GM18873 (cell line): ENCODE data around the gene ATG3.
"Not testable (repeated sequence)": the region's sequence is repeated elsewhere in the genome, so short reads cannot be mapped to it uniquely, and the experiment has no call there.

Source experiments
- ATAC-seq: cut with Tn5 transposase; IDR thresholded peaks from one replicate; pipeline ENCODE4 v1.9.1; 2021; ENCODE audit warnings: mild to moderate bottlenecking, moderate library complexity, moderate number of reproducible peaks; ENCODE audit not compliant: unreplicated experiment, low FRiP score

The ATG3 gene

DNA sequence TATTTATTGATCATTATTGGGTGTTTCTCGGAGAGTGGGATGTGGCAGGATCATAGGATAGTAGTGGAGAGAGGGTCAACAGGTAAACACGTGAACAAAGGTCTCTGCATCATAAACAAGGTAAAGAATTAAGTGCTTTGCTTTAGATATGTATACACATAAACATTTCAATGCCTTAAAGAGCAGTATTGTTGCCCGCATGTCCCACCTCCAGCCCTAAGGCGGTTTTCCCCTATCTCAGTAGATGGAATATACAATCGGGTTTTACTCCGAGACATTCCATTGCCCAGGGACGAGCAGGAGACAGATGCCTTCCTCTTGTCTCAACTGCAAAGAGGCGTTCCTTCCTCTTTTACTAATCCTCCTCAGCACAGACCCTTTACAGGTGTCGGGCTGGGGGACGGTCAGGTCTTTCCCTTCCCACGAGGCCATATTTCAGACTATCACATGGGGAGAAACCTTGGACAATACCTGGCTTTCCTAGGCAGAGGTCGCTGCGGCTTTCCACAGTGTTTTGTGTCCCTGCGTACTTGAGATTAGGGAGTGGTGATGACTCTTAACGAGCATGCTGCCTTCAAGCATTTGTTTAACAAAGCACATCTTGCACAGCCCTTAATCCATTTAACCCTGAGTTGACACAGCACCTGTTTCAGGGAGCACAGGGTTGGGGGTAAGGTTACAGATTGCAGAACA, 2.6 kb upstream of the ATG3 start:
- not testable (repeated sequence) for ATAC-seq

DNA sequence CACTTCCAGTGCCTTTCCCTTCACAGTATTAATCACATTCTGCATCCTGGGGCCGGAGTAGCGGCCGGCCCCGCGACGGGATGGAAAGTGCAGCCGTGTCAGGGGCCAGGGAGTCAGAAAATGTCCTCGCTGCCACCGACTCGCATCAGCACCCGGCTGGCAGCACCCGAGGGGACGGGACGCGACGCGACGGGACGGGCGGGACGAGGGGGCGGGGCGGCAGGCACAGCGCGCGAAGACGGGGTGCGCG, 353 bp downstream of the ATG3 start:
- peak; percentile 37 for ATAC-seq

DNA sequence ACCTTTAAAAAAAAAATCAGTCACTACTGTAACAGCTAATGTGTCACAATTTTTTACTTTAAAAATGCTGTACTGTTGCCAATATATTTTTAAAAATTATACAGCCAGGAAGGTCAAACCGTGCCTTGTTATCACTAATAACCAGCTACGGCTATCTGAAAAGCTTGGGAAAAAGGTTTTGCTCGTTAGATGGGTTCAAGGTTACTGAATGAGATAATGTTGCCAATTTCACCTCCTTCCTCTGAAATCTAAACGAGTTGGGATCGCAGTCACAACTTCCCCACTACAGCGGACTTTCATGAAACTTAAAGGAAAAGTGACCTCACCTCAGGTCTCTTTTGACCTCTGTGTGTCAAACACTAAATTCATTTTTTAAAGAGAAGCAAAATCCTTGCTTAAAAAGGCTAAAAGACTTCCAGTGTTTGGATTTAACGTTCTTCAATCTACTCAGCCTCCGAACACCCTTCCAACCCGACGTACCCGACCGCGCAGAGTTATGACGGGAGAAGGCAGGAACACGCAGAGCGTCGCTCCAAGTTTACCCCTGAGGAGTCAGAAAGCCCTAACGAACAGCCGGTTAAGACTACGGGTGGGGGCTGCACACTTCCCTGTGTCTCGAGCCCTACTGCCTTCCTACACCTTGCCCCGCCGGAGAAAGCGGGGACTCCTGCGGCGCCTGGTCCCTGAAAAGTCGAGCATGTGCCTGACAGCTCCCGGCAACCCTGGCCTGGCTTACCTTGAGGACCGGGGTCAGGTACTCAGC, 860 bp downstream of the ATG3 start:
- ATAC-seq, result peak; percentile 17

DNA sequence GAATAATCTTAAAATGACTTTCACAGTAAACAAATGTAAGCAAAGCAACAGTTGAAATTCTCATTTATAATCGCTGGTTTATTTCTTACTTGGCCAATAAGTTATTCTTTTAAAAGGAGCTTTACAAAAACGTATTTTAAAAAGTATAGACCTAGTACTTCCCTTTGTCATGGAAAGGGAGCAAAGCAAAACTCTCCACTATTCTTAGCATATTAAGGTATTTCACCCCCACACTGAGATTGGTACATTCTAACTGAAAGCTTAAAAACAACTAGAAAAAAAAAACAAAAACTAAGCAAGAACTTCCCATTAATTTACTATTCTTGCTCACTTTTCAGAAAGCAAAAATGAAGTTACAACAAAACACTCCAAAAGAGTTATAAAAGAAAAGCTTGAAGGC, 1.5 kb downstream of the ATG3 start:
- no peak for ATAC-seq

DNA sequence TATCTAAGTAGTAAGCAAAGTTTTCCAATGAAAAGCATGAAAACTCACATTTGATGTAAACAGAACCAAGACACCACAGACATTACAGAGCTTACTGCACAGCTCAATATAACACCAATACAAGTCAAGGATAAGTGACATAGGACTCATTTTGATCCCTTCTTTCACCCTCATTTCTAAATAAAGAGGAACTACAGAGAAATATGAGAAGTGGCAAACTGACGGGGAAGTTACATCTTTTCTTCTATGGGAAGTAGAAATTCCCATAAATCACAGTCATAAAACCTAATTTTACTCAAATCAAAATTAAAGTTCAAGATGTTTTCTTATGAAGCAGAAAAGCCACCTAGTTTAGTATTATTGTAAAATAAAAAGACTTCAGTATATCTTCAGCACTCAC, 3.8 kb downstream of the ATG3 start:
- ATAC-seq, result no peak

DNA sequence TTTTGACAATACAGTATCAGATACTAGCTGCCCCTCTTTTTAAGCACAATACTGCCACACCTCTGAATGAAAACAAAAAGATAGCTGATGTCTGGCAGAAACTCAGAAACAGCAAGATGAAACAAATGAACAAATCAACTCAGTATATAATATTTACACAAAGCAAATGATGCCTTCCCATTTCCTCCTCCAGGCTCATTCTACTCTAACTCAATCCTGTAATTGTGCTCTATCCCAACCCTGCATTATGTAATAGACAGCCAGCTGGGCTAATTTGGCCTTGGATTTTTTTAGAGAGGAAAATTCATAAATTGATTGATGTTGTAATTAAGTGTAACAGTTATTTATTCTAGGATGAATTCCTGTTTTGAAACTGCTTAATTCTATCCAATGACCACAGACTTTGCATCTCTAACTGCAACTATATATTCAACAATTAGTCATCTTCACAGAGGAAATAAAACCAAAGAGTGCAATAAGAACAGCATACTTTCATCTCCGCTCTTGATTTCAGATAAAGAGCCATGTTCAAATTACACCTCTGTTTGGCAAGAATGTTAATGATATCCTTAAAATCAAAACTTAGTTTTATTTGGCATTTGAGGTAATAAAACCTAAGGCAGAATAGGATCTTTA, 6.1 kb downstream of the ATG3 start:
- ATAC-seq, result no peak

GRCh38 chr3:112550859-112551258, 10.9 kb downstream of the ATG3 start:
- no peak for ATAC-seq

GRCh38 chr3:112546216-112546759, 15.5 kb downstream of the ATG3 start:
- ATAC-seq, result no peak

DNA sequence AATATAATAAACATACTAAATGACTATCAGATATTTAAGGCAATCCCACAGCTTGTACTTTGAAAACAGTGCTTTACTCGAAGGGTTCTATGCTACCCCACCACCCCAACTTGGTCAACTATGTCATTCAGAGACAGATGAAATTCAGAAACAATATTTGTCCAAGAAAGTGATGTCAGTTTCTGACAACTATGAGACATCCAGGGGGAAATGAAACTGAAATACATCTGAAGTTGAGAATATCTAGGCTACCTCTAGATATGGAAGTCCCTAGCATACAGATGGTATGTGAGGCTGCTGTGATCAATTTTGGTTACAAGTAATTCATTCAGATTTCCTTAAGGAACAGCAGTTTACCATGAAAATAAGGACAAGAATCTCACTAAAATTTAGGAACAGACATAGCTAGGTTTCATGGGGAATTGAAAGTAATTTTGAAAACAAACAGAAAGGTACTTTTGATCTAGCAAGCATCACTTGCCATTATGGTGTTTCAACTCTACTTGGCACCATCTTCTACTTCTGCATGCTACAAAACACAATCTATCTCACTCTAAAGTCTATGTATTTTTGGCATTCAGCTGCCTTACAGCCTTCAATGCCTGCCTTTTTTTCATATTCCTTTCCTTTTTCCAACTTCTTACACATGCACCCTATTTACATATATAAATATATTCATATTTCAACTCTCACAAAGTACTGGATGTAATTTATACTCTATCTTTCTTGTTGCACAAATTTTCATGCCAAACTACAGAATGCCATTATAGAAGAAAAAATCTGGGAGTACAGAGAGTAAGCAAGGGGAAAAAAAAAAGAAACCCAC, 21.7 kb downstream of the ATG3 start:
- ATAC-seq, result peak; percentile 81

DNA sequence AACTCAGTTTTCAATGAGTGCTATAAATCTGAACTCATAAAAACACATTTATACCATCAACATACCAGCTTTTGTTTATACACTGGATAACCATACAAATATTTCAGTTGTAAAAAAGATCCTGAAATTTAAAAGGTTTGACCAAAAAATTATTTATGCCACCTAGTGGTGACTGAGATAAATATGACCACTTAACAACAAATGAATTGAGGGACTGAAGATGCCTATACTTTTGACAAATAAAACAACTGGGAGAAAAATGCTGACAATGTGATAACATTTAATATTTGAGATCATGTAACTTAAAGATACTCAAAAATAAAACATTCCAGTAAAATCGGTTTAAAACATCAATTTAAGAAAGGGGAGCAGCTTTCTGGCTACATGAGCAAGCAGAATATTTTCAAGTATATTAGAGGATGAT, 30.4 kb downstream of the ATG3 start:
- no peak for ATAC-seq

DNA sequence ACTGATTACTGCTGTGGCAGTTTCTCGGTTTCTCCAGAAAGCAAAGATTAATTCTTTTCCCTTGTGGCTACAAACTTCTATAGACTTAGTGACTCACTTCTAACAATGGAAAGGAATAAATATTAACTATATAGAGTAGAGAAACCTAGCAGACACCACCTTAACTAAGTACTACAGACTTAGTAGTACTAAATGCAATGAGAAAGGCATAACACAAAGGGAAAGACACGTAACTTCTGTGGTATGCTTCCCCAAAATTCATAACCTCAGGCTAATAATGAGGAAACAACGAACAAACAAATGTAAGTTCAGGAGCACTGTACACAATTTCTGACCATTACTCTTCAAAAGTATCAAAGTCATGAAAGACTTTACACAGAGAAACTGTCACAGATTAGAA, 31.2 kb downstream of the ATG3 start:
- no peak for ATAC-seq

DNA sequence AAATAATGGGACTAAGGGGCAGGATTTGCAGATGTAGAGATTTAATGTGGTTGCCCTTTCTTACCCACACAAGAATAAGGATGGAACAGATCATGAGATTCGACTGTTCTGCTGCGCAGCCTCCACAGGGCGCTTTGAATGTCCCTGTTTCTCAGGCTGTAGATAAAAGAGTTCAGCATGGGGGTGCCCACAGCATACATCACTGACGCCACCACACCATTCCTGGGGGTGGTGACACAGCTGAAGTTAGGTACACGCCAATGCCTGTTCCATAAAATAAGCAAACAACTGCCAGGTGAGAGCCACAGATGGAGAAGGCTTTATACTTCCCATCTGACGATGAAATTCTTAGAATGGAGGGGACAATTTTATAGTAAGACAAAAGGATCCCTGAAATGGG, 37.6 kb downstream of the ATG3 start:
- not testable (repeated sequence) for ATAC-seq

DNA sequence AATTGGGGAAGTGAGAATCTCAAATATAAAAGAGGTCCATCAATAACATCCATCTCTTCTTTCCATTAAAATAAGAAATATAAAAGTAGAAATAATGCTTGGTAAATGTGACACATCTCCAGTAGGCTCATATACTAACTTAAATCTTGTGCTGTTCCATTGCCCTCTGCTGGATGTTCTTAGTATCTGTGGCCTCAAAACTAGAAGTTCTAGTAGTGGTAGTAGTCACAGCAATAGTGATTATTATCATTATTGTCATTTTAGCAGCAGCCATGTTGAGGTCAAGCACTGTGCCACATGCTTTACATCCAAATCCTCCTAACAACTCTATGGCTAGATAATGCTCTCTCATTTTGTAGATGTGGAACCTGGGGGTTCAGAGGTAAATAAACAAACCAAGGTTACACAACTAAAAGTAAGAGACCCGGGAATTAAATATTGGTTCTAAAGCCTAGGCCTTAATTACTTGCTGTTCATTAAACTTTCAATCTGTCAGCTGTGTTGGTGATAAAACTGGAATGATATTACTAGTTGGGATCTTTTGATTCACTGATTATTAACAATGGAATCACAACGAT, 42.2 kb downstream of the ATG3 start:
- no peak for ATAC-seq

DNA sequence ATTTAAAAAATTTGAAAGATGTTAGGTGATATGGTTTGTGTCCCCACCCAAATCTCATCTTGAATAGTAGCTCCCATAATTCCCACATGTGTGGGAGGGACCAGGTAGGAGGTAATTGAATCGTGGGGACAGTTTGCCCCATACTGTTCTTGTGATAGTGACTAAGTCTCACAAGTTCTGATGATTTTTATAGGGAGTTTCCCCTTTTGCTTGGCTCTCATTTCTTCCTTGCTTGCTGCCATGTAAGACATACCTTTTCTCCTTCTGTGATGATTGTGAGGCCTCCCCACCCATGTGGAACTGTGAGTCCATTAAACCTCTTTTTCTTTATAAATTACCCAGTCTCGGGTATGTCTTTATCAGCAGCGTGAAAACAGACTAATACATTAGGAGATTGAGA, 42.8 kb downstream of the ATG3 start:
- not testable (repeated sequence) for ATAC-seq

- peak; percentile 99 for ATAC-seq
Observed at GRCh38 chr3:112514527-112515128, 47.1 kb downstream of the ATG3 start.

GRCh38 chr3:112512320-112512719, 49.4 kb downstream of the ATG3 start:
- no peak for ATAC-seq

GRCh38 chr3:112508860-112509259, 52.9 kb downstream of the ATG3 start:
- no peak for ATAC-seq

GRCh38 chr3:112508261-112508660, 53.5 kb downstream of the ATG3 start:
- no peak for ATAC-seq

DNA sequence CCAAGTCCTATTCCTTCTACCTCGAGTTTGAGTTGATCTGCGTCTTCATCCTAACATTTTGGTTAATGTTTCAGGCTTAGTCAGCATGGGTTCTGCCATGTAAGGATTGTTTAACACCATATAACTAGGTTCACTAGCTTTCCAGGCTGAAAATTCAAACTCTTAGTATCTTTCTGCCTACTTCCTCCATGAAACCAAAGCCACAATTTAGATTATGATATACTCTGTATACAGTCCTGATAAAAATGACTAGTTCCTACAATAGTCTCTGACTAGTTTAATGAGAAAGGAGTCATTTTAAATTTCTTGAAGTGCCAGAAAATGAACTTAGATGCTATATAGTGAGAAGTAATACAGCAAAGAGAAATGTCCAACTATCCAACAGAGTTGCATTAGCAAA, 55.9 kb downstream of the ATG3 start:
- no peak for ATAC-seq

- no peak for ATAC-seq
Observed at GRCh38 chr3:112504123-112504522, 57.6 kb downstream of the ATG3 start.
